A673 (cell line): ENCODE data around the gene ZNF799. TPM values are rescaled to one million over a fixed set of nuclear protein-coding genes. Genes with fewer than 3 reads are reported as not detected.
"Not testable (repeated sequence)": the region's sequence is repeated elsewhere in the genome, so short reads cannot be mapped to it uniquely, and the experiment has no call there.

Experiments used
- BruUV-seq: library from RNA; stranded (reverse); fragments of 400-500 nt; replicated peaks from 2 replicates; lab custom pipeline; 2021; lab: Mats Ljungman, UMichigan
- CTCF ChIA-PET: fragments of 300-600 bp; sonication (Branson Sonifier 250); formaldehyde crosslinking; loops from one replicate; lab custom pipeline; 2022; ENCODE audit warnings: antibody characterized with exemption; lab: Charles Lee
- POLR2A ChIA-PET: fragments of 300-600 bp; sonication (Branson Sonifier 250); formaldehyde crosslinking; loops from one replicate; lab custom pipeline; 2022; ENCODE audit warnings: antibody characterized with exemption; ENCODE audit not compliant: low non-redundant PET; lab: Charles Lee
- DNase-seq: peaks from one replicate; pipeline ENCODE4 v3.0.0-alpha.2; 2015; ENCODE audit warnings: low spot score
- H3K27ac ChIP-seq: fragments of 200-600 bp; sonication (generic); 2 replicates; pipeline ENCODE4 v1.5.1; 2016; ENCODE audit warnings: mixed run types, low read depth, mild to moderate bottlenecking, mixed read lengths, antibody characterized with exemption, low read length; ENCODE audit not compliant: poor library complexity, severe bottlenecking
- H3K27me3 ChIP-seq: fragments of 200-600 bp; sonication (generic); replicated peaks from 2 replicates; pipeline ENCODE4 v1.6.1; 2017; ENCODE audit warnings: mixed run types, low read depth, mild to moderate bottlenecking, mixed read lengths, antibody characterized with exemption, low read length; ENCODE audit not compliant: insufficient read depth, poor library complexity
- H3K36me3 ChIP-seq: fragments of 200-600 bp; sonication (generic); 2 replicates; pipeline ENCODE4 v1.6.1; 2016; ENCODE audit warnings: mixed run types, mild to moderate bottlenecking, mixed read lengths, antibody characterized with exemption, low read length; ENCODE audit not compliant: insufficient read depth, poor library complexity, severe bottlenecking
- H3K4me1 ChIP-seq: fragments of 200-600 bp; sonication (generic); 2 replicates; pipeline ENCODE4 v1.6.1; 2017; ENCODE audit warnings: mixed run types, mild to moderate bottlenecking, mixed read lengths, antibody characterized with exemption, low read length; ENCODE audit not compliant: insufficient read depth, poor library complexity, severe bottlenecking
- H3K4me3 ChIP-seq: fragments of 200-600 bp; sonication (generic); 2 replicates; pipeline ENCODE4 v1.5.1; 2016; ENCODE audit warnings: low read depth, mixed run types, mild to moderate bottlenecking, mixed read lengths, low read length; ENCODE audit not compliant: poor library complexity, severe bottlenecking
- H3K9me3 ChIP-seq: fragments of 200-600 bp; sonication (generic); 2 replicates; pipeline ENCODE4 v1.6.1; 2016; ENCODE audit warnings: mixed run types, low read depth, mild to moderate bottlenecking, mixed read lengths, antibody characterized with exemption, low read length; ENCODE audit not compliant: poor library complexity, severe bottlenecking
- EZH2 ChIP-seq: fragments of 200-600 bp; sonication (generic); IDR thresholded peaks from 2 replicates; pipeline ENCODE4 v1.6.1; 2017; ENCODE audit warnings: borderline replicate concordance, low read depth, mild to moderate bottlenecking, mixed read lengths, antibody characterized with exemption, low read length; ENCODE audit not compliant: poor library complexity, severe bottlenecking
- intact Hi-C: fragments of 100-400 bp; cut with micrococcal nuclease; formaldehyde crosslinking; loops from one replicate; pipeline ENCODE4 v1.10.0; 2022; ENCODE audit not compliant: unreplicated experiment
- total RNA-seq: library from RNA; stranded (reverse); gene quantifications from 2 replicates; pipeline ENCODE4 v1.2.3, GENCODE V29; 2021
- TF ChIP-seq, protein P1 (sequence below): fragments of 300-800, 200-600 bp; sonication (generic); conservative IDR thresholded peaks from 2 replicates; pipeline ENCODE4 v1.5.1; 2017; ENCODE audit warnings: low read depth, mild to moderate bottlenecking, antibody characterized with exemption, low read length, moderate library complexity, mixed read lengths

ZNF799 gene
- total RNA-seq, 1 experiment from 2014 or later, result 2.8 TPM

DNA sequence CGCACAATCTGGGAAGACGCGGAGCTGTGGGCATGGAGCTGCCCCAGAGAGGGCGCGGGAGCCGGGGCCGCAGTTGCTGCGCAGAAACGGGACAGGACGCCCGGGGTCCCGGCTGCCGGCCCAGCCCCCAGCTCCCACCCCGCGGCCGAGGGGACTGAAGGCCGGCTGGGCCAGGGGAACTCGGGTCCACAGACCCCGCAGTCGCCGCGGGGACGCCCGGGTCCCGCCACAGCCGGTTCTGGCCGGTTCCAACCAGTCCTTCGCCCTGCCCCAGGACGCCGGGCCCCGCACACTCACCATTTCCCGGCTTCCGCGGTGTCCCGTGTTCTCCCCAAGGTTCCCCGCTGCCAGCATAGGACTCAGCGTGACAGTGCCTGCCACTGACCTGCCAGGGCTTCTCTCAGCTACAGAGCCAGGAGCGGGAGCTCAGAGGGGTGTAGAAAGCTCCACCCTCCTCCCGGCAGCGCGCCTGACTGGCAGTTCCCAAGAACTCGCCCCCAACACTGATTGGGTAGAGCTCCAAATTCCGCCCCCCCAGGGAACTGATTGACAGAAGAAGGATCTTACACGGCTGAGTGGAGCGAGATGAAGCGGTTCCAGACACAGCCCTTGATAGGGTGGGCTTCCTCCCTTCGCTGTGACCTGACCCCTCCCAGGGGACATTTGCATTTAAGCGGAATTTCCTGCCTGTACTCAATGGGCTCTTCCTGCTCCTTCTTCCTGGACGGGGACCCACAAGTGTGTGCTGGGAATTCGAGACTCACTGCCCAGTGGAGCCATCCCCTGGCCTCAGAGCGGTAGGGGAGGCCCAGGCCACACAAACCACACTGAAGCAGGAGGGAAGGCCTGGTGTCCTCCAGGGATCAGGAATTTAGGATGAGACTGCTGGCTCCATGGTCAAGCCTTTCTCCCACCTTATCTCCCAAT is 35.6 kb downstream of the ZNF799 start, which contains the start of gene ZNF442:
ZNF442 (minus strand) TSS at position 448 of the 927 bp plus-strand sequence. CDS start 2,052 bp downstream, outside the sequence.
- CTCF ChIA-PET, result interaction anchor here (0.5 to 1.0 kb wide), 4 partner anchors 84 to 401 kb away, joined by 3 to 4 read pairs (median 3); no protein-coding TSS in a partner anchor
- H3K36me3 ChIP-seq, result no peaks in the 10 kb centered on the region
- peak within 1 kb of the TSS; percentile 59 for H3K4me3 ChIP-seq
- peak; percentile 96 for DNase-seq
- no peaks in the 10 kb centered on the region for H3K9me3 ChIP-seq
- no peaks in the 10 kb centered on the region for H3K27me3 ChIP-seq
- intact Hi-C loops, result no loop called here
- no peak within 1 kb of the TSS for H3K27ac ChIP-seq
- BruUV-seq, result no TSS peak
- no peaks in the 10 kb centered on the region for H3K4me1 ChIP-seq
- POLR2A ChIA-PET, result no interaction called here
- no peak for TF ChIP-seq EZH2
- TF ChIP-seq, protein P1, sequence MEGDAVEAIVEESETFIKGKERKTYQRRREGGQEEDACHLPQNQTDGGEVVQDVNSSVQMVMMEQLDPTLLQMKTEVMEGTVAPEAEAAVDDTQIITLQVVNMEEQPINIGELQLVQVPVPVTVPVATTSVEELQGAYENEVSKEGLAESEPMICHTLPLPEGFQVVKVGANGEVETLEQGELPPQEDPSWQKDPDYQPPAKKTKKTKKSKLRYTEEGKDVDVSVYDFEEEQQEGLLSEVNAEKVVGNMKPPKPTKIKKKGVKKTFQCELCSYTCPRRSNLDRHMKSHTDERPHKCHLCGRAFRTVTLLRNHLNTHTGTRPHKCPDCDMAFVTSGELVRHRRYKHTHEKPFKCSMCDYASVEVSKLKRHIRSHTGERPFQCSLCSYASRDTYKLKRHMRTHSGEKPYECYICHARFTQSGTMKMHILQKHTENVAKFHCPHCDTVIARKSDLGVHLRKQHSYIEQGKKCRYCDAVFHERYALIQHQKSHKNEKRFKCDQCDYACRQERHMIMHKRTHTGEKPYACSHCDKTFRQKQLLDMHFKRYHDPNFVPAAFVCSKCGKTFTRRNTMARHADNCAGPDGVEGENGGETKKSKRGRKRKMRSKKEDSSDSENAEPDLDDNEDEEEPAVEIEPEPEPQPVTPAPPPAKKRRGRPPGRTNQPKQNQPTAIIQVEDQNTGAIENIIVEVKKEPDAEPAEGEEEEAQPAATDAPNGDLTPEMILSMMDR, result no peak; the same call in 1 of the 2 replicates

DNA sequence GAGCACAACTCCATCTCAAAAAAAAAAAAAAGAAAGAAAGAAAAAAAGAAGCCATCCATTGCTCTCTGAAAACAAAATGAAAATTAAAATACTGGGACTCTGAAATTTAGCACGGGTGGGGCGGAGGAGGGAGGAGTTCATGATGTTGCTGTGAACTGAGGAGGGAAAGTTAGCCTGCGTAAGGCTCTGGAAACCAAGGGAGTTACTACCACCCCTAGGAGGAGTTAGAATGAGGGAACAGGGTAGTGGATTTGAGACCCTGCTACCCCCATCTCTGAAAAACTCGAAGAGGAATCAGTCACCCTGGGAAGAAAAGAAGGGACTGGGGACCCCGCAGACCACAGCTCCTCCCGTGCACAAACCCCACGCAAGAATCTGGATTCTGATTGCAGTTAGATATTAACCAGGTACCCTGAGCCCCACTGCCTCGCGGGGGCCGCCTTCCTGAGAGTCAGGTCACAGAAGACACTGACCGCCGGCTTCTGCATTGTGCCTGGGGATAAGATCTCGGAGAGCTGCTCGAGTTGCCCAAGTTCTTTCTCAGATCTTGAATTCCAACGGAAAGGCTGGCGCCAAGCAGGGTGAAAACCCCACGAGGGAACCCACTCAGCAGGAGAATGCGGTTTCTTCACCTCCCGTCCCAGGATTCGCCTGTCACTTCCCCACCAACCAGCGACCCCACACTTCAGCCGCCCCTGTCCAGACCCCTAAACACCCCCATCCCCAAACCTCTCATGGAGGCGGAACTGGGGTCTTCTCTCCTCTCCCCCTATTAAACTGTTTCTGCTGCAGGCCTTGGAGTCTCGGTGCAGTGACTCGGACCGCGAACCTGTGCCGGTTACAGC is 36.5 kb downstream of the ZNF799 start:
- CTCF ChIA-PET, result interaction anchor here (0.5 to 1.0 kb wide), 3 partner anchors 273 to 402 kb away, joined by 3 to 4 read pairs (median 3); no protein-coding TSS in a partner anchor
- no peak overlapping the region for H3K27ac ChIP-seq
- intact Hi-C loops, result no loop called here
- BruUV-seq, result no TSS peak
- H3K9me3 ChIP-seq, result no peaks in the 10 kb centered on the region
- H3K27me3 ChIP-seq, result no peaks in the 10 kb centered on the region
- TF ChIP-seq, protein P1, result no peak
- TF ChIP-seq EZH2, result no peak
- POLR2A ChIA-PET, result no interaction called here
- peak overlapping the region; percentile 59 for H3K4me3 ChIP-seq
- no peaks in the 10 kb centered on the region for H3K4me1 ChIP-seq
- H3K36me3 ChIP-seq, result no peaks in the 10 kb centered on the region
- peak; percentile 4 for DNase-seq

DNA sequence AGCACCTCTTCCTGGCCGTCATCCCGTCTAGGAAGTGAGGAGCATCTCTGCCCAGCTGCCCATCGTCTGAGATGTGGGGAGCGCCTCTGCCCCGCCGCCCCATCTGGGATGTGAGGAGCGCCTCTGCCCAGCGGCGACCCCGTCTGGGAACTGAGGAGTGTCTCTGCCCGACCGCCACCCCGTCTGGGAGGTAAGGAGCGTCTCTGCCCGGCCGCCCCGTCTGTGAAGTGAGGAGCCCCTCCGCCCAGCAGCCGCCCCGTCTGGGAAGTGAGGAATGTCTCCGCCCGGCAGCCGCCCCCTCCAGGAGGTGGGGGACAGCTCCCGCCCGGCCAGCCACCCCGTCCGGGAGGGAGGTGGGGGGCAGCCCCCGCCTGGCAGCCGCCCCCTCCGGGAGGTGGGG is 38.8 kb downstream of the ZNF799 start:
- CTCF ChIA-PET, H3K27me3 ChIP-seq, H3K9me3 ChIP-seq, H3K36me3 ChIP-seq, H3K4me1 ChIP-seq, BruUV-seq, DNase-seq, POLR2A ChIA-PET, intact Hi-C loops, H3K27ac ChIP-seq, H3K4me3 ChIP-seq: not testable (repeated sequence)
